DMS 273 (cell line): ENCODE data around the gene WBP4.

ENCODE experiments used
- DNase-seq: peaks from one replicate; lab custom pipeline; 2025; ENCODE audit not compliant: unreplicated experiment; lab: John Stamatoyannopoulos, UW

WBP4 gene

DNA sequence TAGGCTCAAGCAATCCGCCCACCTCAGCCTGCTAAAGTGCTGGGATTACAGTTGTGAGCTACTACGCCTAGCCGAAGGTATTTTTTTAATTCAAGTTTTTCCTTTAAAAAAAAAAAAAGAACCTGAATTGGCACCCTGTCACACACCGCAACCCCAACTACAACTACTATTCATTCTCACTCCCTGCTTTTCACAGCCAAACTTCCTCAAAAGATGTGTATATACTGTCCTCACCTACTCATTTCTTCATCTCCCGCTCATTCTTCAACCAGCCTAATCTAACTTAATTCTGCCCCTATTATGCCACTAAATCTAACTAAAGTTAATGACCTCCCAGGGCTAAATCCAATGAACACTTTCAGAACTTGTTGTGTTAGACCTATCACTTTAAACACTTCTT is 12.7 kb upstream of the WBP4 start:
- no peak for DNase-seq

DNA sequence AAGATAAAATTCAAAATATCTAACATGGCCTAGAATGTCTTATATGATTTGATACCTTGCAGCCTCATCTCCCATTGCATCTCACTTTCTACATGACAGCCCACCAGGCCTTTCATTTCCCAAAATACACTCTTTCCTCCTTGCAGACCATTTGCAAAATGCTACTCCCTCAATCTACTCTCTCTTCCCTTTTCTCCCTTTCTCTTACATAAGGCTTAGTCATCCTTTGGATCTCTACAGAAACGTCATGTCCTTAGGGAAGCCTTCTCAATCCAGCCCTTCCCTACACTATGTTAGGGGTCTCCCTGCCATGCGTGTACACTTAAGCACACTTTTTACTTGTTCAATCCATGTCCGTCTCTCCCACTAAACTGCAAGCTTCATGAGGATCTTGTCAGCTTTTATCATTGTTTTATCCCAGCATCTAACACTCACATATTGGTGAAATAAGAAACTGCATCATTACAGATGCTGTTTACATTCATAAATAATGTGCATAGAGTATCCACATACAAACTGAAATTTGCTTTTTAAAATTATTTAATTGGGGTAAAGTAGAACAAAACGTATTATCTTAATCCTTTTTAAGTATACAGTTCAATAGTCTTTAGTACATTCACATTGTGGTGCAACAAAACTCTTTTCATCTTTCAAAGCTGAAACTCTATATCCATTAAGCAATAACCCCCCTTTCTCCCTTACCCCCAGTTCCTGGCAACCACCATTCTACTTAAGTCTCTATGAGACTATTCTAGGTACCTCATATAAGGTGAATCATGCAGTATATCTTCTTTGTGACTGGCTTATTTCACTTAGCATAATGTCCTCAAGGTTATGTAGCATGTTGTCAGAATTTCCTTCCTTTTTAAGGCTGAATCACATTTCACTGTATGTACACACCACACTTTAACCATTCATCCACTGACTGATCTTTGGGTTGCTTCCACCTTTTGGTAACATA is 11.5 kb upstream of the WBP4 start:
- DNase-seq = no peak

DNA sequence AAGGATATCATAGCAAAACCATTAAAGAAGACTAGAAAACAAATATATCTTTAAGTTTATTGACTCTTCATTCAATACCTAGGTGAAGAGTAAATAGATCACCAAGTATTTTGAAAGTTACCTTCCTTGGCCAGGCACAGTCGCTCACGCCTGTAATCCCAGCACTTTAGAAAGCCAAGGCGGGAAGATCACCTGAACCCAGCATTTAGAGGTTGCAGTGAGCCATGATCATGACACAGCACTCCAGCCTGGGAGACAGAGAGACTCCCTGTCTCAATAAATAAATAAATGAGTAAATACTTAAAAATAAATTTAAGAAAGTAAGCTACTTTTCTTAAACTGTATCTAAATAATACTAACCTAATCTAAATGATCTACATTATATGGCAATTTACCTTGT is 8.9 kb upstream of the WBP4 start:
- no peak for DNase-seq

DNA sequence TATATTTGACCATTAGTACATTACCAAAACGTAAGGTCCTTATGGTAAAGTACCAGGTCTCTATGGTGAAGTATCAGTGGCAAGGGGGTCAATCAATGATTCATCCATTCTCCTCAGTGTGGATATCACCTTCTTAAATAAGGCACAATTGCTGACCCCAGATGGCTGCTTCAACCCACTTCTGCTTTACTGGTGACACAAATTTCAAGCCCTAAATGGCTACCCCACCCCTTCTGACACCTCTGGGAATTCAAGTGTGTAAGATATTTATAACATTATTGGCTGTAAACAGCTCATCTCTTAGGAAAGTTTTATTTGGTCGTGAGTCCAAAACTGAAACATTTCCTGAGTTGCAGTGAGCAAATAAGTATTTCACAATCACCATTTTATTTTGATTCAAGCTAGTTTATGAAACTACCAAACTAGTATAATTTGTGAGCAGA is 7.9 kb upstream of the WBP4 start:
- DNase-seq = no peak

DNA sequence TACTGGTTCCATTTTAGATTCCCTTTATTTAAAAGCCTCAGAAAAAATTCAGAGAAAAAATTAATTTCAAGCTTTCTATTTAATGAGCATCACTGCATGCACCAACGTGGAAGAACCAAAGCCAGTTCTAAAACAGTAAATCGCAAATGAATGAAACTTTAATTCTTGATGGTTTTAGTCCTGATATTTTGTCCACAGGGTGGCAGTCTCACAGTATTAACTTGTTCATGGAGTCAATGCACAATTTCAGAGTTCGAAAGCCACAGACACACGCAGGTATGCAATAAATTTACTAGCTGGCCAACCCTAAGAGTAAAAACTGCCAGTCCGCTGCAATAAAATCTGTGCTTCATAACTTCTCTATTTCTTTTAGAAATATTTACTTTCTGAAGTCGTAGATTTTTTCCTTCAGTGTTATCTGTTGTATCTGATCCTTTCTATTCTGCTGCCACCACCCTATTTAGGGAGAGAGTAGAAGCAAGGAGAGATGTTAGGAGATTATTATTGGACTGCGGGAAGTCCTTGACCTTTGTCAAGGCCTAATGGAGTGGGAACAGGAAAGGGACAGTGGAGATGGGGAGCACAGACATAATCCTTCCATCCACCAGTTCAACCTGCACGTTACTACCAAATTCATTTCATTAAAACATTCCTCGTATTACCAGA is 7.0 kb upstream of the WBP4 start:
- DNase-seq = peak; percentile 61

DNA sequence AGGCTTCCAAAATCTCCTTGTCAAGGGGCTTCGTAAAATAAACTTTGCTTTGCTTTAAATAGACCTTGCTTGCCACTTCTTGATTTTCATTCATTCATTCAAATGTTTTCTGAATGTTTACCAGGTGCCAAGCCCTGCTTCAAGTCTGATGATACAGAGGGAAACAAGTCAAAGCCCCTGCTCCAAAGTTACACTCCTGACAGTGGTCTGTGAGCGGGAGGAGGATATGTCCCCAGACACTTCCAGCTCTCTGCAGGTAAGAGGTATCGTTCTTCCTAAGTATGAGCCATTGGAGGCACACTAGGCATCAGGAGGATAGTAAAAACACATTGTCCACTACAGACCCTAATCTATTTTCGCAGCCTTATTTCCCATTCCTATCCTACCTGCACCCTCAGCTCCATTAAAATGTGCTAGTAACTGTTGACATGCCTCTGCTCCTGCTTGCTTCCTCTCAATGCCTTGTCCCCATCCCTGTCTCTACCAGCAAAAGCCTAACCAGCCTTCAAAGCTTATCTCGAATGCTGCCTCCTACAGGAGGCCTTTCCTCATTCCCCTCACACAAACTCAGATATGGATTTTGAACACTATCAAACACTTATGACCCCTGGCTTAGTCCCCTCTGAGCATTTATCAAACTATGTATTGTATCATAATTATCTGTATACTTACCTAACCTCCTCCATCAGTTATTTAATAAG is 6.2 kb upstream of the WBP4 start:
- DNase-seq = peak; percentile 16

DNA sequence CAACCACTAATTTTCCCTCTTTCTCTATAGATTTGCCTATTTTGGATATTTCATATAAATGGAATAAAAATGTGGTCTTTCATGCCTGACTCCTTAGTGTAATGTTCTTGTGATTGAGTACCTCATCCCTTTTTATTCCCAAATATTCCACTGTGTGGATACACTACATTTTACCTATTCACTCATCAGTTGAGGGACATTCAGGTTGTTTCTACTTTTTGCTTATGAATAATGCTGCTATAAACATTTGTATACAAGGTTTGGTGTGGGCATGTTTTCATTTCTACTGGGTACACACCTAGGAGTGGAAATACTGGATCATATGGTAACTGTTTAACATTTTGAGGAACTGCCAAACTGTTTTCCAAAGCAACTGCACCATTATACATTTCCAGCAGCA is 5.1 kb upstream of the WBP4 start:
- DNase-seq = no peak

DNA sequence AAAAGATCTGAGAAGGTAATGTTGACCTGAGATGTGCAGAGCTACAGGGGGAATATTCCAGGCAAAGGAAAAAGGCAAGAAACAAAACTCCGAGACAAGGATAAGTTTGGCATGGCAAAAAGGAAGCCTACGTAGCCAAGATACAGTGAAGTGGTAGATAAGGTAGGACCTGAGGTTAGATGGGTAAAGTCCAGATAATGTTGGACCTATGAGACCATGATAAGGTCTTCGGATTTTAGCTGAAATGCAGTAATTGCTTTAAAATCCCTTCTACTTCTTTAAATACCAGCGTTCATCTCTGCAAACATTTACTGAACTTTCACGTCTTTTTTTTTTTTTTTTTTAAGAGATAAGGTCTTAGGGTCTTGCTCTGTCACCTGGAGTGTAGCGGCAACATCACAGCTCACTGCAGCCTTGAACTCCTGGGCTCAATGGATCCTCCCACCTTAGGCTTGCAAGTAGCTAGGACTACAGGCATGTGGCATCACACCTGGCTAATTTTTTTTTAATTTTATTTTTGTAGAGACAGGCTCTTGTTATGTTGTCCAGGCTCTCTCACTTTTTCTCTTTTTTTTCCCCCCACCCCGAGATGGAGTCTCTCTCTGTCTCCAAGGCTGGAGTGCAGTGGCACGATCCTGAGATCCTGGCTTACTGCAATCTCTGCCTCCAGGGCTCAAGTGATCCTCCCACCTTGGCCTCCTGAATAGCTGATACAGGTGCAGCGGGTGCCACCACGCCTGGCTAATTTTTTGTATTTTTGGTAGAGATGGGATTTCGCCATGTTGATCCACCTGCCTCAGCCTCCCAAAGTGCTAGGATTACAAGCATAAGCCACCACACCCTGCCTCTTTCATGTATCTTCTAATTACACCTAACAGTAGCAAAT is 4.2 kb upstream of the WBP4 start:
- DNase-seq = no peak

DNA sequence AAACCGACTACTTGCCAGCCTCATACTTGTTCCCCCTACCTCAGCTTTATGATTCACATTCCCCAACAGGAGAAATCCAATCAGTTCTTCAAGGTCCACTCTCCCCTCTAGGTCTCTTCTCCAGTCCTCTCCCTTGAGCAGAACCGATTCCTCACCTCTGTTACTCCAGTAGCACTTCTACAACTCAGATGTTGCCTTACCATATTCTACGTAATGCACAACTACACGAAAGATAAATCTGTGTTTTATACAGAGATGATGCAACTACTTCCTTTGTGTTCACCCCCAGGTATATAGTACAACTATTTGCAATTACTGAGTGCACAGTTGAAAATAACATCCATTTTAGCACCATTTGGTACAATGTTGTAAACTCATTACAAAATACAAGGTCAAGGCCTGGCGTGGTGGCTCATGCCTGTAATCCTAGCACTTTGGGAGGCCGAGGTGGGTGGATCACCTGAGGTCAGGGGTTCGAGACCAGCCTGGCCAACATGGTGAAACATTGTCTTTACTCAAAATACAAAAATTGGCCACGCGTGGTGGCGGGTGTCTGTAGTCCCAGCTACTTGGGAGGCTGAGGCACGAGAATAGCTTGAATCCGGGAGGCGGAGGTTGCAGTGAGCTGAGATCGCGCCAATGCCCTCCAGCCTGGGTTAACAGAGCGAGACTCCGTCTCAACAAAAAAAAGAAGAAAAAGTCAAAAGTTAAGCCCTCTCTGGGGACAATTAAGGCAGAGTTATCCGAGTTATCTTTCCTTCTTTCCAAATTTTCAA is 2.8 kb upstream of the WBP4 start:
- no peak for DNase-seq

DNA sequence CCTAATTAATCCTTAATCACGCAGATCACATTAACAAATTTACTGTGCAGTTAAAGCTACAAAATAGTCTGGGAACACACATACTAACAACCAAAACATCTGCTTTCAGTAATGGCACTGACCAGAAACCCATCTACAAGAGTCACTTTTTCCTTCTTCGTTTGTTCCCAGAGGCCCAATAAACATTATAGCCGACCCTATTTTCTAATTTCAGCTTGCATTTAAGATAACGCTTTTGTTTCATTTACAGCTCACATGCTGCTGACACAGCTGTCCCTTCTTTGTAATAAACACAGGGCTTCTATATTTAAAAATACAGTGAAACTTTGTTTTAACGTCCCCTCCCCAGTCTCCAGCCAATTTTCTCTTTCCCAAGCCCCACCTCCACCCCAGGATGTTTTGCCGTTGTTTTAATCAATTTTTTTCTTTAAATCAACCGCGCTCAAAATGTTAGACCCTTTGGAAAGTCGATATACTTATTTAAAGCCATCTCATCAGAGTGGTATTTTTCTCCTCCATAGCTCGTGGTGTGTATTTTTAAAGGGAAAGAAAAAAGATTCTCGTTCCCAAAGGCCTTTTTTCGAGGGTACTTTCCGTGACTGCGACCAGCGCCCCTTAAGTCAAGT is 1.7 kb upstream of the WBP4 start:
- peak; percentile 62 for DNase-seq

DNA sequence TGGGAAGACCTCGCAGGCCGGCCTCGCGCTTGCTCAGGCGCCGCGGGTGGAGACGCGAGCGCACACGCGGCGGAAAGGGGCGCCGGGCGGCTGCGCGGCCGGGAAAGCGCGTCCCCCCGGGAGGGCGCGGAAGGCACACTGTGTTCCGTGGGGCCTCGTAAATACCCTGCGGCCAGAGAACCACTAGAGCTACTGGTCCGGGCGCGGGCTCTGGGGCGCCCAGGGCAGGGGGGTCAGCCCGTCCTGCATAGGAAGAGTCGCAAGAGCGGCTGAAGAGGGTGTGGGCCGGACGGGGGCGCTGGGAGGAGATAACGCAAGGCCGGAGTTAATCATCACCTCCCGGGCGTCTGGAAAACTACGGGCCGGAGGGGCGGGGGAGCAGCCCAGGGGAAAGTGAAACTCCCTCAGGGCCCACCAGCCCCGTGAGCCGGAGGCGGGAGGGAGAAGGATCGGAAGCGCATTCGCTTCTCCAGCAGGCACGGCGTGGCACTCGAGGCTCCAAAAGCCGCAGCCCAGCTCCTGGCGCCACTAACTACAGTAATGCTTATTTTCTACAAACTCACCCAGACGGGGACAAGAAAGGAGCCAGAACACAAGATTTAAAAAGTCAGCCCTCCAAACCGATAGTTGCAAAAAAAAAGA is 1.1 kb upstream of the WBP4 start:
- peak; percentile 92 for DNase-seq

DNA sequence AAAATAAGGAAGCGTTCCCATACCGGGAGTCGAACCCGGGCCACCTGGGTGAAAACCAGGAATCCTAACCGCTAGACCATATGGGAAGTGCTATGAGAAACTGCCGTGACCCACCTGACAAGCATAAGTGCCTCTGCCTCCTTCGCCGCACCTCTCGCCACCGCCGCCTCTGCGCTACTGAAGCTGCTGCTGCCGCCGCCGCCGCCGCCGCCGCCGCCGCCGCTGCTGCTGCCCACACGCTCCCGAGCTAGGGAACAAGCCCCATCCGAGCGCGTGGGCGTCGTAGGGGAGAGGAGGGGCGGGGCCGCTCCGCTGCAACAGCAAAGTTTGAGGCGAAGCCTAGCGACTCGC is 610 bp upstream of the WBP4 start:
- DNase-seq = peak; percentile 93

DNA sequence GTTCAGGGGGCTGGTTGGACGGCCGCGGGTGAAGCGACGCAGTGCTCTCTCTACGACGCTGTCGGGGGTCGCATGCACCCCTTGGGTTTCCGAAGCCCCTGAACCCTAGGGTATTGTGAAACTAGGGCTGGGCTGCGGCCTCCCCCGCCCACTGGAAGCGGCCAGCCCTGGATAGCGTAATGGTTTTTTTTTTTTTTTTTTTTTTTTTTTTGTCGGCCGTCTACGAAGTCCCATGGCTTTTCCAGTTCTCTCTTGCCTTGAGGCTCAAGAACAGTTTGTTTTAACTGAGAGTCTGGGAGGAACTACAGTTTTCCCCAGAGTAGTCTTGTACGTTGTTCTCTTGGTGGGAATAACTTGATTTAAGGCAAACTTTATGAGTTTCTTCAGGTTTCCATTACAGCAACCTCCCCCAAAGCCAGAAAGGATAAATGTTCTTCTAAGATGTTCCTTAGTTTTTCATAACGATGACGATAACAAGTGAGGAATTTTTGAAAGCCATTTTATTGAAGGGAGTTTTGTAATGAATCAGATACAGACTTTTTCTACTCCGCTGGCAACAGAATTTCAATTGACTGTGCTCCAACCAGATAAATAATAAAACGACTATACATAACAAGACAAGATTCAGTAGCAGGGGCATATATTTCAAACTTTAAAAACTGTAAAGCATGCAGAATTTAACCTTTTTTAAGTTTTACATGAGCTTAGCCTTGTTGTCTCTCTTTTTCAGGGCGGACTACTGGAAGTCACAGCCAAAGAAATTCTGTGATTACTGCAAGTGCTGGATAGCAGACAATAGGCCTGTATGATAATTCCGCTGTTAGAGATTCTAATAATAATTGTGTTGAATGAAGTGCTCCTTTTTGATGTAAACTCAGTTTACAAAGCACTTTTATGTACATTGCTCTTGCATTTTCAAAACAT is 867 bp downstream of the WBP4 start:
- DNase-seq = peak; percentile 70

DNA sequence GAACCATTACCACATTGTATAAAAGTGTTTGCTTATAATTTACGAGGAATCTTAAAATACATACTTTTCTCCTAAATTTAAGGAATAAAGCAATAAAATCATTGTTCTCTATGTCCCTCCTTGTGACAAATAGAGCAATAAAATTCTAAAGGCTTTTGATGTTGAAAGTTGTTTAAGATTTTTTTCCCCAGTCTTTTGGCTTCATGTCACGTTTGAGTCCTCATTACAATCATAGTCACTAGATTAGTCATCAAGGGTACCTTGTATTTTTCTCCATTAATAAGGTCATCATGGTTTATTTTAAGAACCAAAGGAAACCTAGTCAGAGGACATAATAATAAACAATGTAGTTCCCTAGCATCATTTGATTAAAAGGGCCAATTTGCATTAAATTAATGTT is 3.2 kb downstream of the WBP4 start:
- no peak for DNase-seq

DNA sequence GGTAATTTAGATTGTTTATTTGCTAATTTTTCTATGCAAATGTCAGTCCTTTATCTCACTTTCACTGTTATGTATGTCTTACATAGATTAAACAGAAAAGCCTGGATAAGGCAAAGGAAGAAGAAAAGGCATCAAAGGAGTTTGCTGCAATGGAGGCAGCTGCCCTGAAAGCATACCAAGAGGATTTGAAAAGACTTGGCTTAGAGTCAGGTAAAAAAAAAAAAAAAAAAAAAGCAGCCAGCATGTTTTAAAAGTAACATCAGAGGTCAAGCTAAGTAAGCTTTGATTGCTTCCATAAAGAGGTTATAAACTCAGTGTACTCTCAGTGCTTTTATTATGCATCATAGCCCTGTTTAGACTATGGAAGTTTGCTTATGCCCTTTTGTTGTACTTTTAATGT is 3.8 kb downstream of the WBP4 start:
- no peak for DNase-seq

DNA sequence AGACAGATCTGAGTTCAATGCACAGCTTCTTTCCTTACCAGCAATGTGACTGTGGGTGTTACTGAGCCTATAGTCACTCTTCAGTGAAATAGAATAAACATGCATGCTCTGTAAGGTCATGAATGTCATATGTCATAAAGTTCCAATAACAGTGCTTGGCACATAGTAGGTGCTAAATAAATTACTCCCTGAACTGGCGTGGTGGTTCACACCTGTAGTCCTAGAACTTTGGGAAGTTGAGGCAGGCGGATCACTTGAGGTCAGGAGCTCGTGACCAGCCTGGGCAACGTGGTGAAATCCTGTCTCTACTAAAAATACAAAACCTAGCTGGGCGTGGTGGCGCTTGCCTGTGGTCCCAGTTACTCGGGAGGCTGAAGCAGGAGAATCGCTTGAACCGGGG is 13.2 kb downstream of the WBP4 start:
- no peak for DNase-seq

DNA sequence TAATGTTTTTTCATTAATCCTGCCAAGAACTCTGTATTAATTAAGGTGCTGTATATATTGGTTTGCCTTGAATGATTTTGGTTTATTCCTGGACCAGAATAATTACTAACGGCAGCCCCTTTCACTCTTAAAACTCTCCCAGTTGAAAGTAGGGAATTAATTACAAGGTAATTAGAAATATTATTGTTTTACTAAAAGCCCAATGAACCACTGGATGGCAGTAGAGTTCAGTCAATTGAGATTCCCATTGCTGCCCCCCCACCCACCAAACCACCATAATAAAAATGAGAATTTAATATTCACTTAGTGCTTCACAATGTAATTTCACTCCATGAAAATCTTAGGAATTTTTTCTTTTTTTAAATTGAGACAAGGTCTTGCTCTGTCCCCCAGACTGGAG is 13.7 kb downstream of the WBP4 start:
- DNase-seq = peak; percentile 62

DNA sequence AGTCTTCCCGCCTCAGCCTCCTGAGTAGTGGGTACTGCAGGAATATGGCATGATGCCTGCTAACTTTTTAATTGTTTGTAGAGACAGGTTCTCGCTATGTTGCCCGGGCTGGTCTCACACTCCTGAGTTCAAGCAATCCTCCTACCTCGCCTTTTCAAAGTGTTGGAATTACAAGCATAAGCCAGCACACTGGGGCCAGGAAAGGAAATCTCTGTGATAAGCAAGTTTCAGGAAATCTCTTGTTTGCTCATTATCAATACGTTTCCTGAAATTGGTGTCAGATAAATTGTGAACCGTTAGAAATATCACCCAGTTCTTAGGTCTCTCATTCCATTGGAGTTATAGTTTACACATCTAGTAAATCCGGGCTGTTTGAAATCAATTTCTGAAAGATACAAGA is 14.2 kb downstream of the WBP4 start:
- DNase-seq = no peak
